Measurements from ENCODE around the gene ENO3.

- TF ChIP-seq EP300 (IDR thresholded peaks at IDR 0.05), result no peak
- no peak for TF ChIP-seq CTCF (IDR thresholded peaks at IDR 0.05)
Observed at GRCh38 chr17:4994081-4994595, 43.2 kb downstream of the ENO3 start.

All from suprapubic skin (tissue), 3 donors.